Esophagus squamous epithelium (tissue), 4 donors: ENCODE data around the gene PPIP5K1.

Experiments
- POLR2A ChIP-seq, 4 donors: fragments of 450-650 bp; IDR thresholded peaks; one replicate each; pipeline ENCODE4 v1.6.1; 2017; ENCODE audit warnings: antibody characterized with exemption in 4 of 4, mild to moderate bottlenecking in 4 of 4, moderate library complexity in 3 of 4
- TF ChIP-seq, protein P1 (sequence below), 6 experiments: fragments of 450-650 bp in 4 of 6; fragments of 200-600 bp in 2 of 6; sonication (generic) in 2 of 6; IDR thresholded peaks; one replicate each; pipeline ENCODE4 v1.5.1; 2016 to 2019; ENCODE audit warnings: antibody characterized with exemption in 6 of 6, mild to moderate bottlenecking in 4 of 6, moderate library complexity in 4 of 6

DNA sequence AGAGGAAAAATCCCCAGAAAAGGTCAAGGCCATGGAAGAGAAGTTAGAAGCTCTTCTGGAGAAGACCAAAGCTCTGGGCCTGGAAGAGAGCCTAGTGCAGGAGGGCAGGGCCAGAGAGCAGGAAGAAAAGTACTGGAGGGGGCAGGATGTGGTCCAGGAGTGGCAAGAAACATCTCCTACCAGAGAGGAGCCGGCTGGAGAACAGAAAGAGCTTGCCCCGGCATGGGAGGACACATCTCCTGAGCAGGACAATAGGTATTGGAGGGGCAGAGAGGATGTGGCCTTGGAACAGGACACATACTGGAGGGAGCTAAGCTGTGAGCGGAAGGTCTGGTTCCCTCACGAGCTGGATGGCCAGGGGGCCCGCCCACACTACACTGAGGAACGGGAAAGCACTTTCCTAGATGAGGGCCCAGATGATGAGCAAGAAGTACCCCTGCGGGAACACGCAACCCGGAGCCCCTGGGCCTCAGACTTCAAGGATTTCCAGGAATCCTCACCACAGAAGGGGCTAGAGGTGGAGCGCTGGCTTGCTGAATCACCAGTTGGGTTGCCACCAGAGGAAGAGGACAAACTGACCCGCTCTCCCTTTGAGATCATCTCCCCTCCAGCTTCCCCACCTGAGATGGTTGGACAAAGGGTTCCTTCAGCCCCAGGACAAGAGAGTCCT, 63.6 kb downstream of the PPIP5K1 start:
- no peak for TF ChIP-seq POLR2A (IDR thresholded peaks at IDR 0.05)
- TF ChIP-seq, protein P1, sequence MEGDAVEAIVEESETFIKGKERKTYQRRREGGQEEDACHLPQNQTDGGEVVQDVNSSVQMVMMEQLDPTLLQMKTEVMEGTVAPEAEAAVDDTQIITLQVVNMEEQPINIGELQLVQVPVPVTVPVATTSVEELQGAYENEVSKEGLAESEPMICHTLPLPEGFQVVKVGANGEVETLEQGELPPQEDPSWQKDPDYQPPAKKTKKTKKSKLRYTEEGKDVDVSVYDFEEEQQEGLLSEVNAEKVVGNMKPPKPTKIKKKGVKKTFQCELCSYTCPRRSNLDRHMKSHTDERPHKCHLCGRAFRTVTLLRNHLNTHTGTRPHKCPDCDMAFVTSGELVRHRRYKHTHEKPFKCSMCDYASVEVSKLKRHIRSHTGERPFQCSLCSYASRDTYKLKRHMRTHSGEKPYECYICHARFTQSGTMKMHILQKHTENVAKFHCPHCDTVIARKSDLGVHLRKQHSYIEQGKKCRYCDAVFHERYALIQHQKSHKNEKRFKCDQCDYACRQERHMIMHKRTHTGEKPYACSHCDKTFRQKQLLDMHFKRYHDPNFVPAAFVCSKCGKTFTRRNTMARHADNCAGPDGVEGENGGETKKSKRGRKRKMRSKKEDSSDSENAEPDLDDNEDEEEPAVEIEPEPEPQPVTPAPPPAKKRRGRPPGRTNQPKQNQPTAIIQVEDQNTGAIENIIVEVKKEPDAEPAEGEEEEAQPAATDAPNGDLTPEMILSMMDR (IDR thresholded peaks at IDR 0.05) = no peak
